22Rv1 (cell line): ENCODE results near the gene NAA80.

Experiments used
- ZFX ChIP-seq: fragments of 450-650 bp; IDR thresholded peaks from 2 replicates; pipeline ENCODE4 v1.6.1; 2017; ENCODE audit warnings: antibody characterized with exemption, borderline replicate concordance
- TF ChIP-seq, protein P1 (sequence below): fragments of 450-650 bp; IDR thresholded peaks from 2 replicates; pipeline ENCODE4 v1.5.1; 2017; ENCODE audit warnings: mild to moderate bottlenecking

DNA sequence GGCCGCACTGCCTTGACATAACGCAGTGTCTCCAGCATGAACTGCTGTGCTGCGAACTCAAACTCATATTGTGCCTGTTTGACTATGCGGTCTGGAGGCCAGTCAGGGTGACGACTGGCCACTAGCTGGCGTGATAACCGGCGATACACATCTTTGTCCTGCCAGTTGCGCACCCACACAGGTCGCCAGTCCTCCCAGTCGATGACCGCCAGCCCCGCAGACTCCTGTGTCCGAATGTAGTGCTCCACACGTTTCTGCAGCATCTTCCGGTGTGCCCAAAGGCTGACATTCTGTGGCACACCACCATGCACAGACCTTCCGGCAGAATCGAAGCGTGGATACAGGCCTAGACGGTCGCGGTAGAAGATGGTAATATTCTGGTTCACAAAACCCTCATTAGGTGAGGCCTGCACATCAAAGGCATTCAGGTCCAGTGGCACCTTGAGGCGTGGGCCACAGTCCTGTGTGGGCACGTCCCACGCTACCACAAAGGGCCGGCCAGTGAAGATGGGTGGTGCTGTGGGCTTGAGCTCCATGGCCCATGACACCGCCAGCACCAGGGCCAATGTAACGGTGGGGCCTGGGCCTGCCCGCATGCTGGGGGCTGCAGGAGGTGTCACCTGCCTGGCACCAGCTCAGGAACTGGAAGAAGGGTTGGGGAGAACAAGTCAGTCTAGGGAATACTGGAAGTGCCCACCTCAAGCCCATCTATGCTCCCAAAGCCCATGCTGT is 20.9 kb upstream of the NAA80 start:
- TF ChIP-seq, protein P1, sequence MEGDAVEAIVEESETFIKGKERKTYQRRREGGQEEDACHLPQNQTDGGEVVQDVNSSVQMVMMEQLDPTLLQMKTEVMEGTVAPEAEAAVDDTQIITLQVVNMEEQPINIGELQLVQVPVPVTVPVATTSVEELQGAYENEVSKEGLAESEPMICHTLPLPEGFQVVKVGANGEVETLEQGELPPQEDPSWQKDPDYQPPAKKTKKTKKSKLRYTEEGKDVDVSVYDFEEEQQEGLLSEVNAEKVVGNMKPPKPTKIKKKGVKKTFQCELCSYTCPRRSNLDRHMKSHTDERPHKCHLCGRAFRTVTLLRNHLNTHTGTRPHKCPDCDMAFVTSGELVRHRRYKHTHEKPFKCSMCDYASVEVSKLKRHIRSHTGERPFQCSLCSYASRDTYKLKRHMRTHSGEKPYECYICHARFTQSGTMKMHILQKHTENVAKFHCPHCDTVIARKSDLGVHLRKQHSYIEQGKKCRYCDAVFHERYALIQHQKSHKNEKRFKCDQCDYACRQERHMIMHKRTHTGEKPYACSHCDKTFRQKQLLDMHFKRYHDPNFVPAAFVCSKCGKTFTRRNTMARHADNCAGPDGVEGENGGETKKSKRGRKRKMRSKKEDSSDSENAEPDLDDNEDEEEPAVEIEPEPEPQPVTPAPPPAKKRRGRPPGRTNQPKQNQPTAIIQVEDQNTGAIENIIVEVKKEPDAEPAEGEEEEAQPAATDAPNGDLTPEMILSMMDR = no peak; the same call in 1 of the 2 replicates
- TF ChIP-seq ZFX = no peak
